Activated CD4-positive, alpha-beta memory T cell treated with anti-CD3 and anti-CD28 coated beads, Interleukin-2, amount 10 ng/mL, durations not matched to agents 7 days and 5 days (primary cell): Measurements from ENCODE around the gene DCTN1. TPM values are rescaled to one million over a fixed set of nuclear protein-coding genes. Genes with fewer than 3 reads are reported as not detected.
"Not testable (repeated sequence)": the region's sequence is repeated elsewhere in the genome, so short reads cannot be mapped to it uniquely, and the experiment has no call there.

Experiments
- CTCF ChIA-PET: fragments of 350-600 bp; sonication (Branson Sonifier 250); formaldehyde crosslinking; loops from one replicate; lab custom pipeline; 2021; ENCODE audit warnings: antibody characterized with exemption, inconsistent platforms; lab: Charles Lee
- POLR2A ChIA-PET: fragments of 350-600 bp; sonication (Branson Sonifier 250); formaldehyde crosslinking; loops from one replicate; lab custom pipeline; 2021; ENCODE audit warnings: antibody characterized with exemption; lab: Charles Lee
- DNase-seq: peaks from one replicate; pipeline ENCODE4 v3.0.0-alpha.2; 2020
- H3K27ac Mint-ChIP-seq: one replicate; pipeline ENCODE4 v1.8.0; 2021; ENCODE audit warnings: mild to moderate bottlenecking, mixed read lengths
- H3K27me3 Mint-ChIP-seq: one replicate; pipeline ENCODE4 v1.8.0; 2021; ENCODE audit warnings: mixed read lengths
- H3K36me3 Mint-ChIP-seq: one replicate; pipeline ENCODE4 v1.8.0; 2021; ENCODE audit warnings: low read depth, mixed read lengths
- H3K4me1 Mint-ChIP-seq: one replicate; pipeline ENCODE4 v1.8.0; 2021; ENCODE audit warnings: mixed read lengths
- H3K4me3 Mint-ChIP-seq: one replicate; pipeline ENCODE4 v1.8.0; 2021; ENCODE audit warnings: mild to moderate bottlenecking, mixed read lengths
- H3K9me3 Mint-ChIP-seq: one replicate; pipeline ENCODE4 v1.8.0; 2021; ENCODE audit warnings: mixed read lengths
- total RNA-seq, 2 experiments: library from RNA; stranded (reverse); gene quantifications; one replicate each; pipeline ENCODE4 v1.2.3, GENCODE V29; 2021

Gene DCTN1
- total RNA-seq, 2 experiments from 2014 or later = 88.9 to 99.7 TPM

GRCh38 chr2:74357627-74358026 lies 22.5 kb downstream of the DCTN1 start:
- Mint-ChIP-seq H3K4me1 (no peaks in the 10 kb centered on the region), H3K27me3 (no peaks in the 10 kb centered on the region), H3K36me3 (peaks cover 32% of the 10 kb centered on the region), H3K4me3 (no peak overlapping the region), H3K27ac (no peak overlapping the region), H3K9me3 (no peaks in the 10 kb centered on the region)
- ChIA-PET CTCF (interaction anchor here (1.5 kb wide), 1 partner anchor 108 kb away, joined by 5 read pairs; no protein-coding TSS in a partner anchor), POLR2A (no interaction called here)
- no peak for DNase-seq

GRCh38 chr2:74349889-74350288 lies 30.2 kb downstream of the DCTN1 start:
- no peak overlapping the region for H3K4me3 Mint-ChIP-seq
- DNase-seq = no peak
- peaks cover 2% of the 10 kb centered on the region for H3K4me1 Mint-ChIP-seq
- H3K27ac Mint-ChIP-seq = no peak overlapping the region
- CTCF ChIA-PET = interaction anchor here (1.7 to 4.7 kb wide), 2 partner anchors 14 to 17 kb away, joined by 6 to 30 read pairs; no protein-coding TSS in a partner anchor
- no peaks in the 10 kb centered on the region for H3K9me3 Mint-ChIP-seq
- no peaks in the 10 kb centered on the region for H3K36me3 Mint-ChIP-seq
- POLR2A ChIA-PET = no interaction called here
- H3K27me3 Mint-ChIP-seq = no peaks in the 10 kb centered on the region

GRCh38 chr2:74347742-74348141 lies 32.4 kb downstream of the DCTN1 start:
- Mint-ChIP-seq H3K36me3 (no peaks in the 10 kb centered on the region), H3K27me3 (no peaks in the 10 kb centered on the region), H3K4me1 (peaks cover 2% of the 10 kb centered on the region), H3K4me3 (no peak overlapping the region), H3K9me3 (no peaks in the 10 kb centered on the region), H3K27ac (no peak overlapping the region)
- CTCF ChIA-PET = interaction anchor here (3.5 kb wide), 1 partner anchor 12 kb away, joined by 16 read pairs; no protein-coding TSS in a partner anchor
- DNase-seq = no peak
- POLR2A ChIA-PET = no interaction called here

GRCh38 chr2:74347303-74347702 lies 32.8 kb downstream of the DCTN1 start:
- no peaks in the 10 kb centered on the region for H3K36me3 Mint-ChIP-seq
- H3K27me3 Mint-ChIP-seq = no peaks in the 10 kb centered on the region
- H3K9me3 Mint-ChIP-seq = no peaks in the 10 kb centered on the region
- ChIA-PET POLR2A (no interaction called here), CTCF (interaction anchor here (3.5 kb wide), 1 partner anchor 12 kb away, joined by 16 read pairs; no protein-coding TSS in a partner anchor)
- H3K27ac Mint-ChIP-seq = no peak overlapping the region
- no peak overlapping the region for H3K4me3 Mint-ChIP-seq
- peaks cover 2% of the 10 kb centered on the region for H3K4me1 Mint-ChIP-seq
- DNase-seq = no peak

- H3K9me3 Mint-ChIP-seq = no peaks in the 10 kb centered on the region
- no peak overlapping the region for H3K4me3 Mint-ChIP-seq
- H3K4me1 Mint-ChIP-seq = peaks cover 2% of the 10 kb centered on the region
- POLR2A ChIA-PET = no interaction called here
- no peaks in the 10 kb centered on the region for H3K36me3 Mint-ChIP-seq
- H3K27ac Mint-ChIP-seq = no peak overlapping the region
- H3K27me3 Mint-ChIP-seq = no peaks in the 10 kb centered on the region
- no peak for DNase-seq
- CTCF ChIA-PET = interaction anchor here (3.5 kb wide), 1 partner anchor 10 kb away, joined by 16 read pairs; no protein-coding TSS in a partner anchor
Observed at GRCh38 chr2:74345272-74345943, 34.7 kb downstream of the DCTN1 start.

GRCh38 chr2:74343316-74343715 lies 36.8 kb downstream of the DCTN1 start, which contains the start of gene SLC4A5:
Gene SLC4A5 (minus strand): TSS chr2:74343416. CDS start chr2:74315023, 28,393 bp downstream.
- Mint-ChIP-seq H3K27ac (no peak within 1 kb of the TSS), H3K4me1 (peaks cover 2% of the 10 kb centered on the region), H3K27me3 (no peaks in the 10 kb centered on the region), H3K4me3 (no peak within 1 kb of the TSS), H3K36me3 (no peaks in the 10 kb centered on the region), H3K9me3 (no peaks in the 10 kb centered on the region)
- ChIA-PET CTCF (no interaction called here), POLR2A (no interaction called here)
- DNase-seq = no peak

- not testable (repeated sequence) for H3K4me3 Mint-ChIP-seq, H3K4me1 Mint-ChIP-seq, H3K27ac Mint-ChIP-seq, DNase-seq, H3K9me3 Mint-ChIP-seq, H3K36me3 Mint-ChIP-seq, H3K27me3 Mint-ChIP-seq
- ChIA-PET POLR2A (interaction anchor here (2.2 kb wide), 1 partner anchor 87 kb away, joined by 9 read pairs; no protein-coding TSS in a partner anchor), CTCF (interaction anchor here (0.9 to 7.0 kb wide), 14 partner anchors 10 to 513 kb away, joined by 4 to 136 read pairs (median 15); no protein-coding TSS in a partner anchor)
Observed at GRCh38 chr2:74336227-74336626, 43.9 kb downstream of the DCTN1 start.

GRCh38 chr2:74334931-74335333 lies 45.2 kb downstream of the DCTN1 start:
- peak; percentile 76 for DNase-seq
- Mint-ChIP-seq H3K36me3 (no peaks in the 10 kb centered on the region), H3K4me1 (no peaks in the 10 kb centered on the region), H3K27me3 (no peaks in the 10 kb centered on the region), H3K4me3 (no peak overlapping the region), H3K9me3 (no peaks in the 10 kb centered on the region), H3K27ac (no peak overlapping the region)
- ChIA-PET CTCF (interaction anchor here (0.5 to 7.0 kb wide), 50 partner anchors 8 to 514 kb away, joined by 3 to 136 read pairs (median 4); partner anchors contain the start of genes C2orf81, MOB1A and STAMBP), POLR2A (interaction anchor here (0.9 to 2.2 kb wide), 5 partner anchors 16 to 156 kb away, joined by 3 to 9 read pairs (median 3); partner anchors contain the start of gene MOB1A)

GRCh38 chr2:74333896-74334586 lies 46.1 kb downstream of the DCTN1 start:
- ChIA-PET CTCF (interaction anchor here (0.7 to 7.0 kb wide), 37 partner anchors 7 to 510 kb away, joined by 3 to 136 read pairs (median 5); partner anchors contain the start of genes C2orf81, MOB1A and STAMBP), POLR2A (interaction anchor here (0.9 to 2.2 kb wide), 5 partner anchors 17 to 155 kb away, joined by 3 to 9 read pairs (median 3); partner anchors contain the start of gene MOB1A)
- Mint-ChIP-seq H3K27ac (no peak overlapping the region), H3K27me3 (no peaks in the 10 kb centered on the region), H3K36me3 (no peaks in the 10 kb centered on the region), H3K4me1 (no peaks in the 10 kb centered on the region), H3K4me3 (no peak overlapping the region), H3K9me3 (no peaks in the 10 kb centered on the region)
- no peak for DNase-seq

GRCh38 chr2:74333175-74333574 lies 46.9 kb downstream of the DCTN1 start:
- H3K9me3 Mint-ChIP-seq = no peaks in the 10 kb centered on the region
- no peak overlapping the region for H3K4me3 Mint-ChIP-seq
- no peaks in the 10 kb centered on the region for H3K27me3 Mint-ChIP-seq
- ChIA-PET POLR2A (interaction anchor here (1.6 kb wide), 1 partner anchor 25 kb away, joined by 3 read pairs; no protein-coding TSS in a partner anchor), CTCF (interaction anchor here (0.7 to 7.0 kb wide), 7 partner anchors 8 to 84 kb away, joined by 3 to 136 read pairs (median 19); no protein-coding TSS in a partner anchor)
- H3K4me1 Mint-ChIP-seq = no peaks in the 10 kb centered on the region
- DNase-seq = peak; percentile 34
- H3K27ac Mint-ChIP-seq = no peak overlapping the region
- no peaks in the 10 kb centered on the region for H3K36me3 Mint-ChIP-seq

- ChIA-PET CTCF (interaction anchor here (0.7 to 7.0 kb wide), 7 partner anchors 8 to 84 kb away, joined by 3 to 136 read pairs (median 7); no protein-coding TSS in a partner anchor), POLR2A (interaction anchor here (1.6 kb wide), 1 partner anchor 25 kb away, joined by 3 read pairs; no protein-coding TSS in a partner anchor)
- Mint-ChIP-seq H3K4me1 (no peaks in the 10 kb centered on the region), H3K4me3 (no peak overlapping the region), H3K9me3 (no peaks in the 10 kb centered on the region), H3K27me3 (no peaks in the 10 kb centered on the region), H3K27ac (no peak overlapping the region), H3K36me3 (no peaks in the 10 kb centered on the region)
- no peak for DNase-seq
Observed at GRCh38 chr2:74332550-74333174, 47.4 kb downstream of the DCTN1 start.

GRCh38 chr2:74328573-74328972 lies 51.5 kb downstream of the DCTN1 start:
- no peaks in the 10 kb centered on the region for H3K9me3 Mint-ChIP-seq
- H3K4me3 Mint-ChIP-seq = no peak overlapping the region
- POLR2A ChIA-PET = no interaction called here
- no peak overlapping the region for H3K27ac Mint-ChIP-seq
- no peaks in the 10 kb centered on the region for H3K36me3 Mint-ChIP-seq
- no peak for DNase-seq
- CTCF ChIA-PET = interaction anchor here (1.3 kb wide), 1 partner anchor 79 kb away, joined by 7 read pairs; no protein-coding TSS in a partner anchor
- no peaks in the 10 kb centered on the region for H3K27me3 Mint-ChIP-seq
- no peaks in the 10 kb centered on the region for H3K4me1 Mint-ChIP-seq
